IMR-90 (cell line): ENCODE measurements around the gene KRTAP2-1.

ENCODE experiments used
- FOS ChIP-seq: fragments of 150-350 bp; IDR thresholded peaks from 2 replicates; pipeline ENCODE4 v1.6.1; 2016; ENCODE audit warnings: low read depth, low read length
- MAZ ChIP-seq: IDR thresholded peaks from 2 replicates; pipeline ENCODE4 v1.6.1; 2012; ENCODE audit warnings: low read depth, mild to moderate bottlenecking, low read length, improper control_type of control experiment, moderate library complexity, borderline replicate concordance
- POLR2A ChIP-seq: IDR thresholded peaks from 2 replicates; pipeline ENCODE4 v1.6.1; 2012; ENCODE audit warnings: mild to moderate bottlenecking, low read depth, low read length
- RAD21 ChIP-seq: IDR thresholded peaks from 2 replicates; pipeline ENCODE4 v1.6.1; 2012; ENCODE audit warnings: low read length, improper control_type of control experiment
- RFX5 ChIP-seq: IDR thresholded peaks from 2 replicates; pipeline ENCODE4 v1.8.0; 2012; ENCODE audit warnings: low read depth, mild to moderate bottlenecking, low read length, moderate library complexity
- TF ChIP-seq, protein P1 (sequence below): conservative IDR thresholded peaks from 2 replicates; pipeline ENCODE4 v1.5.1; 2012; ENCODE audit warnings: mild to moderate bottlenecking, low read depth, low read length, improper control_type of control experiment

GRCh38 chr17:41073676-41074075 lies 26.6 kb upstream of the KRTAP2-1 start:
- TF ChIP-seq, protein P1, sequence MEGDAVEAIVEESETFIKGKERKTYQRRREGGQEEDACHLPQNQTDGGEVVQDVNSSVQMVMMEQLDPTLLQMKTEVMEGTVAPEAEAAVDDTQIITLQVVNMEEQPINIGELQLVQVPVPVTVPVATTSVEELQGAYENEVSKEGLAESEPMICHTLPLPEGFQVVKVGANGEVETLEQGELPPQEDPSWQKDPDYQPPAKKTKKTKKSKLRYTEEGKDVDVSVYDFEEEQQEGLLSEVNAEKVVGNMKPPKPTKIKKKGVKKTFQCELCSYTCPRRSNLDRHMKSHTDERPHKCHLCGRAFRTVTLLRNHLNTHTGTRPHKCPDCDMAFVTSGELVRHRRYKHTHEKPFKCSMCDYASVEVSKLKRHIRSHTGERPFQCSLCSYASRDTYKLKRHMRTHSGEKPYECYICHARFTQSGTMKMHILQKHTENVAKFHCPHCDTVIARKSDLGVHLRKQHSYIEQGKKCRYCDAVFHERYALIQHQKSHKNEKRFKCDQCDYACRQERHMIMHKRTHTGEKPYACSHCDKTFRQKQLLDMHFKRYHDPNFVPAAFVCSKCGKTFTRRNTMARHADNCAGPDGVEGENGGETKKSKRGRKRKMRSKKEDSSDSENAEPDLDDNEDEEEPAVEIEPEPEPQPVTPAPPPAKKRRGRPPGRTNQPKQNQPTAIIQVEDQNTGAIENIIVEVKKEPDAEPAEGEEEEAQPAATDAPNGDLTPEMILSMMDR, result no peak
- TF ChIP-seq MAZ, result no peak
- TF ChIP-seq POLR2A, result no peak
- no peak for TF ChIP-seq RAD21
- TF ChIP-seq FOS, result no peak
- no peak for TF ChIP-seq RFX5
